ENCODE measurements around the gene FKBP15. TPM values are rescaled to one million over a fixed set of nuclear protein-coding genes. Genes with fewer than 3 reads are reported as not detected.

Gene FKBP15
- total and polyA plus RNA-seq, 4 donors, result 18.2 to 47.0 (median 44.1) TPM

GRCh38 chr9:113158446-113158845 is 62.6 kb downstream of the FKBP15 start:
- DNase-seq, result no peak
- no peak overlapping the region for H3K4me3 ChIP-seq
- peaks cover 8 to 22% (median 16%) of the 10 kb centered on the region in 4 donors for H3K36me3 ChIP-seq (ENCODE audit: control insufficient read depth in 4 of 4, insufficient read depth in 4 of 4, low read length in 4 of 4)
- WGBS, 2 donors, result 81 to 85% methylated on average over 5 of the region's 5 CpGs
- H3K4me1 ChIP-seq (ENCODE audit: control insufficient read depth in 5 of 5, insufficient read depth in 5 of 5, low read length in 5 of 5), result peaks cover 0 to 2% (median 0%) of the 10 kb centered on the region in 5 donors
- H3K9me3 ChIP-seq (ENCODE audit: control insufficient read depth in 4 of 4, insufficient read depth in 3 of 4, low read length in 3 of 4), result no peaks in the 10 kb centered on the region
- H3K27me3 ChIP-seq (ENCODE audit: control insufficient read depth in 3 of 3, insufficient read depth in 3 of 3, low read length in 2 of 3), result no peaks in the 10 kb centered on the region
- no peak overlapping the region for H3K27ac ChIP-seq (ENCODE audit: low read depth in 1 of 2, low read length in 1 of 2)
- no peak overlapping the region for H3K9ac ChIP-seq (ENCODE audit: insufficient read depth in 1 of 2, low read length in 2 of 2)
- ATAC-seq (ENCODE audit: insufficient read depth, low FRiP score), result no peak
- no peak for TF ChIP-seq CTCF (IDR thresholded peaks at IDR 0.05; ENCODE audit: control extremely low read depth, extremely low read depth)

- H3K27ac ChIP-seq (ENCODE audit: low read depth in 1 of 2, low read length in 1 of 2), result no peak overlapping the region
- DNase-seq (no peak), ATAC-seq (ENCODE audit: insufficient read depth, low FRiP score) (no peak)
- H3K27me3 ChIP-seq (ENCODE audit: control insufficient read depth in 3 of 3, insufficient read depth in 3 of 3, low read length in 2 of 3), result no peaks in the 10 kb centered on the region
- H3K9me3 ChIP-seq (ENCODE audit: control insufficient read depth in 4 of 4, insufficient read depth in 3 of 4, low read length in 3 of 4), result no peaks in the 10 kb centered on the region
- H3K36me3 ChIP-seq (ENCODE audit: control insufficient read depth in 4 of 4, insufficient read depth in 4 of 4, low read length in 4 of 4), result peaks cover 2 to 13% (median 7%) of the 10 kb centered on the region in 4 donors
- H3K4me3 ChIP-seq, result no peak overlapping the region
- H3K9ac ChIP-seq (ENCODE audit: insufficient read depth in 1 of 2, low read length in 2 of 2), result no peak overlapping the region
- TF ChIP-seq CTCF (IDR thresholded peaks at IDR 0.05; ENCODE audit: control extremely low read depth, extremely low read depth), result no peak
- H3K4me1 ChIP-seq (ENCODE audit: control insufficient read depth in 5 of 5, insufficient read depth in 5 of 5, low read length in 5 of 5), result peaks cover 0 to 6% (median 0%) of the 10 kb centered on the region in 5 donors
- WGBS, 2 donors, result 83 to 87% methylated on average over 1 of the region's 1 CpG
These were observed 64.2 kb downstream of the FKBP15 start for GRCh38 chr9:113156880-113157279.

DNA sequence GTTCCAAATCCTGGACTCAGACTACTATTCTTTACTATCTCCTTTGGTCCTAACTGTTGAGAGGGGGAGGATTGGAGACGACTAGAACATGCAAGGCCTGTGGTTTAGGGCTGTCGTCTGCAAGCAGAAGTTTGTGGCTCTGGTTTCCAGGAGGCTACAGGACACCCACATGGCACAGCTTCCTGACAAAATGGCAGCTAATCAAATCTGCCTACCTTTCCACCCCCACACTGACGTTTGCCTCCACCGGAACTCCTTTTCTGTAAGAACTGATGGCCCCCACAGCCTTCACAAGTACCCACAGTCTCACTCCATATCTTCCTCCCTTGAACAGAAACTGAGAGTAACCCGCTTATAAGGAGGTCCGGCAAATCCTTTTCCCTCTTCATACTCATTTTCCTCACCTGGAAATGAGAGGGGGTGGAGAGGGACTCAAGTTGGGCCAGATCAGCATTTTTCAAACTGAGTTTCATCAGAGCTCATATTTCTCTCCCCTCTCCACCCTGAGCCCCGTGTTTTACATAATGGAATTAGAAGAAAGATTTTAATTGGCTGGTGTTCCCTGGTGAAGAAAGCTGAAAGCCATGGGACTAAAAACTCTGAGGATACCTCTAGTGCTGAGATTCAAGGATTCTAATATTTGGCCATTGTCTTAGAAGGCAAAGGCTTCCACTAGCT is 65.0 kb downstream of the FKBP15 start:
- Histone ChIP-seq H3K36me3 (ENCODE audit: control insufficient read depth in 4 of 4, insufficient read depth in 4 of 4, low read length in 4 of 4) (peaks cover 0 to 4% (median 2%) of the 10 kb centered on the region in 4 donors), H3K4me1 (ENCODE audit: control insufficient read depth in 5 of 5, insufficient read depth in 5 of 5, low read length in 5 of 5) (peaks cover 0 to 8% (median 0%) of the 10 kb centered on the region in 5 donors), H3K9ac (ENCODE audit: insufficient read depth in 1 of 2, low read length in 2 of 2) (no peak overlapping the region), H3K27ac (ENCODE audit: low read depth in 1 of 2, low read length in 1 of 2) (peak overlapping the region in 1 of 2 donors; percentile 16), H3K4me3 (no peak overlapping the region), H3K9me3 (ENCODE audit: control insufficient read depth in 4 of 4, insufficient read depth in 3 of 4, low read length in 3 of 4) (no peaks in the 10 kb centered on the region), H3K27me3 (ENCODE audit: control insufficient read depth in 3 of 3, insufficient read depth in 3 of 3, low read length in 2 of 3) (no peaks in the 10 kb centered on the region)
- TF ChIP-seq CTCF (IDR thresholded peaks at IDR 0.05; ENCODE audit: control extremely low read depth, extremely low read depth), result no peak
- 14 to 42% methylated on average over 7 of the region's 7 CpGs for WGBS, 2 donors
- DNase-seq (no peak), ATAC-seq (ENCODE audit: insufficient read depth, low FRiP score) (no peak)

All from lung (tissue), 12 donors.